Transverse colon (tissue), 4 donors: ENCODE data around the gene TBC1D8. TPM values are rescaled to one million over a fixed set of nuclear protein-coding genes. Genes with fewer than 3 reads are reported as not detected.

Source experiments
- DNase-seq: peaks from one replicate; pipeline ENCODE4 v3.0.0-alpha.2; 2019
- H3K27ac ChIP-seq, 4 donors: fragments of 200-600 bp; sonication (generic); 2 replicates each; pipeline ENCODE4 v1.5.1; 2016 to 2018; ENCODE audit warnings: inconsistent platforms in 4 of 4
- H3K27me3 ChIP-seq: fragments of 200-600 bp; sonication (generic); 2 replicates; pipeline ENCODE4 v1.5.1; 2017; ENCODE audit warnings: inconsistent platforms
- H3K36me3 ChIP-seq, 4 donors: fragments of 200-600 bp; sonication (generic); 2 replicates each; pipeline ENCODE4 v1.5.1; 2017 to 2019; ENCODE audit warnings: inconsistent platforms in 4 of 4
- H3K4me1 ChIP-seq, 4 donors: fragments of 200-600 bp; sonication (generic); 2 replicates each; pipeline ENCODE4 v1.5.1; 2017 to 2020; ENCODE audit warnings: inconsistent platforms in 4 of 4
- H3K4me3 ChIP-seq, 4 donors: fragments of 200-600 bp; sonication (generic); 1 replicate in 1 of 4; 2 replicates in 3 of 4; pipeline versions ENCODE4 v1.5.1 to v1.6.1; 2017 to 2019; ENCODE audit warnings: inconsistent platforms in 4 of 4
- H3K9me3 ChIP-seq, 2 donors: fragments of 200-600 bp; sonication (generic); 2 replicates each; pipeline ENCODE4 v1.5.1; 2017 to 2019; ENCODE audit warnings: inconsistent platforms in 2 of 2
- CTCF ChIP-seq, 5 experiments: fragments of 200-600 bp in 3 of 5; fragments of 450-650 bp in 2 of 5; sonication (generic) in 3 of 5; IDR thresholded peaks; 1 replicate in 2 of 5; 2 replicates in 3 of 5; pipeline ENCODE4 v1.5.1; 2016 to 2017; ENCODE audit warnings: antibody characterized with exemption in 5 of 5, inconsistent platforms in 3 of 5, mild to moderate bottlenecking in 2 of 5, moderate library complexity in 1 of 5
- EP300 ChIP-seq: sonication (generic); formaldehyde crosslinking; IDR thresholded peaks from one replicate; pipeline ENCODE4 v1.6.1; 2017; ENCODE audit warnings: antibody characterized with exemption, low read depth
- POLR2A ChIP-seq: fragments of 450-650 bp; IDR thresholded peaks from one replicate; pipeline ENCODE4 v1.6.1; 2016; ENCODE audit warnings: antibody characterized with exemption, mild to moderate bottlenecking, moderate library complexity
- POLR2AphosphoS5 ChIP-seq, 3 donors: sonication (generic); formaldehyde crosslinking; IDR thresholded peaks; one replicate each; pipeline ENCODE4 v1.6.1; 2016; ENCODE audit warnings: antibody characterized with exemption in 3 of 3
- WGBS, 2 donors: methylation state at CpG; one replicate each; pipeline ENCODE4 v1.1.5; 2018; ENCODE audit warnings: low coverage in 1 of 2; 5-methylcytosine and 5-hydroxymethylcytosine counted together
- in situ Hi-C, 4 donors: fragments of 200-750 bp; cut with MboI; loops; one replicate each; pipeline versions ENCODE4 v1.15.0 to v1.15.1; 2017; ENCODE audit warnings: low sequenced_read_pairs in 3 of 4, low pct_ligation_motif_present in 1 of 4, low pct_unique_long_range_greater_than_20kb in 1 of 4
- intact Hi-C: fragments of 100-400 bp; cut with DNase I; formaldehyde crosslinking; loops from one replicate; pipeline ENCODE4 v1.15.1; 2023; ENCODE audit warnings: low total_unique reads
- total RNA-seq, 4 donors: library from RNA; depleted of rRNA; stranded (reverse); fragments of >200 nt; gene quantifications; one replicate each; pipeline ENCODE4 v1.1.0, GENCODE V29; 2016

TBC1D8 gene
- total RNA-seq, 4 donors from 2014 or later = 26.5 to 232 (median 88.4) TPM

GRCh38 chr2:101150306-101151145 lies 656 bp downstream of the TBC1D8 start:
- intact Hi-C loops = no loop called here
- peak overlapping the region; percentile 82 to 91 (median 88) for H3K27ac ChIP-seq
- in situ Hi-C loops = loop anchor here in 2 of 4 donors (5.0 to 10.0 kb wide), 2 partner anchors 136 to 138 kb away; no protein-coding TSS in a partner anchor
- no peaks in the 10 kb centered on the region for H3K36me3 ChIP-seq
- peak overlapping the region; percentile 55 to 92 (median 78) for H3K4me3 ChIP-seq
- no peaks in the 10 kb centered on the region for H3K9me3 ChIP-seq
- DNase-seq = peak; percentile 45
- 4 to 53% methylated on average over 3 to 53 of the region's 76 CpGs for WGBS, 2 donors
- no peak for TF ChIP-seq POLR2A
- peak in 2 of 5 experiments; percentile 7 to 8 for TF ChIP-seq CTCF (IDR thresholded peaks at IDR 0.05)
- TF ChIP-seq POLR2AphosphoS5 (IDR thresholded peaks at IDR 0.05) = no peak
- TF ChIP-seq EP300 = no peak
- peaks cover 11 to 26% (median 21%) of the 10 kb centered on the region in 4 donors for H3K4me1 ChIP-seq
- no peaks in the 10 kb centered on the region for H3K27me3 ChIP-seq

- in situ Hi-C loops (loop anchor here in 2 of 4 donors (5.0 to 10.0 kb wide), 2 partner anchors 135 to 137 kb away; no protein-coding TSS in a partner anchor), intact Hi-C loops (no loop called here)
- Histone ChIP-seq H3K36me3 (no peaks in the 10 kb centered on the region), H3K9me3 (no peaks in the 10 kb centered on the region), H3K4me1 (peaks cover 11 to 26% (median 21%) of the 10 kb centered on the region in 4 donors), H3K27ac (peak overlapping the region in 2 of 4 donors; percentile 82 to 87), H3K27me3 (no peaks in the 10 kb centered on the region), H3K4me3 (peak overlapping the region in 3 of 4 donors; percentile 55 to 92 (median 79))
- DNase-seq = no peak
- WGBS, 2 donors = 81 to 100% methylated on average over 1 to 21 of the region's 21 CpGs
- TF ChIP-seq EP300 = no peak
- TF ChIP-seq POLR2A = no peak
- TF ChIP-seq POLR2AphosphoS5 (IDR thresholded peaks at IDR 0.05) = no peak
- TF ChIP-seq CTCF (IDR thresholded peaks at IDR 0.05) = no peak
These were observed 1.7 kb downstream of the TBC1D8 start for GRCh38 chr2:101149241-101150192.

GRCh38 chr2:101148777-101149176 lies 2.4 kb downstream of the TBC1D8 start:
- Histone ChIP-seq H3K36me3 (no peaks in the 10 kb centered on the region), H3K4me3 (no peak overlapping the region), H3K4me1 (peaks cover 11 to 26% (median 21%) of the 10 kb centered on the region in 4 donors), H3K27me3 (no peaks in the 10 kb centered on the region), H3K9me3 (no peaks in the 10 kb centered on the region), H3K27ac (no peak overlapping the region)
- no peak for DNase-seq
- intact Hi-C loops (no loop called here), in situ Hi-C loops (no loop called here)
- 92 to 100% methylated on average over 5 of the region's 5 CpGs for WGBS, 2 donors
- TF ChIP-seq CTCF (IDR thresholded peaks at IDR 0.05) (no peak), POLR2AphosphoS5 (IDR thresholded peaks at IDR 0.05) (no peak), POLR2A (no peak), EP300 (no peak)

GRCh38 chr2:101147971-101148370 lies 3.2 kb downstream of the TBC1D8 start:
- no peak overlapping the region for H3K4me3 ChIP-seq
- no peak for DNase-seq
- peaks cover 11 to 26% (median 21%) of the 10 kb centered on the region in 4 donors for H3K4me1 ChIP-seq
- TF ChIP-seq POLR2A (no peak), POLR2AphosphoS5 (IDR thresholded peaks at IDR 0.05) (no peak), CTCF (IDR thresholded peaks at IDR 0.05) (no peak), EP300 (no peak)
- no peaks in the 10 kb centered on the region for H3K27me3 ChIP-seq
- in situ Hi-C loops = no loop called here
- H3K9me3 ChIP-seq = no peaks in the 10 kb centered on the region
- H3K36me3 ChIP-seq = no peaks in the 10 kb centered on the region
- 75 to 77% methylated on average over 2 of the region's 2 CpGs for WGBS, 2 donors
- no peak overlapping the region for H3K27ac ChIP-seq
- intact Hi-C loops = no loop called here
